ENCODE measurements around the gene HLCS.

The HLCS gene

DNA sequence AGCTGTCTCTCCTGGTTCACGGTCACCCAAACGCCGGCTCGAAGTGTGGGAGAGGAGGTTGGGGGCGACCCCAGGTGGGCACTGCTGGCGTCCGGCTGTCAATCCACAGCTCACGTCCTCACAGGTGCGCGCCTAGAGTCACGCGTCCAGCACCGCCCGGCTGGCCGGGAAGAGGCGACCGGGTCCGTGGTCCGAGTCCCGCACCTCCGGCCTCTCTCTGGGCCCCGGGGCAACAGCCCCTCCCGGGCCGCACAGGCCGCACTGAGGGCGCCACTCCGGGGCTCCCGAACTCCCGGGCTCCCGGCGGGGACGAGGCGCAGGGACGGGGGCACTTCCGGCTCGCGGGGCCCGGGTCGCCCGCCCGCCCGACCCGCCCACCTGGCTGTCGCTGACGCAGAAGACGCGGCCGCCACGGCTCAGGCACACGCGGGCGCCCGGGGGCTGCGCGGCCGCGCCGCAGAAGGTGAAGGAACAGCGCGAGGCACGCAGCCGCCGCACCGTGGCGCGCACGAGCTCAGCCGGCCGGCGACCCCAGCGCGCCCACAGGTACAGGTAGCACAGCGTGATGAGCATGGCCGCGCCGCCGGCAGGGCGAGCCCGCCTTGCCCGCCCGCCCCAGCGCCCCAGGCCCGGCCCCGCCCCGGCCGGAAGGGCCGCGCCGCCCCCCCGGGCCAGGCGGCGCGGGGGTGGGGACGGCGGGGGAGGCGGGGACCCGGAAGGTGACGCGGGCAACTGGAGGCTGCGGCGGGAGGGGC is at the start of gene HLCS (continued):
- no peak for TF ChIP-seq BCL11B (tag by site-specific recombination; IDR thresholded peaks at IDR 0.05; ENCODE audit: low read depth)
- no peak for TF ChIP-seq ZNF202 (tag by site-specific recombination; IDR thresholded peaks at IDR 0.05; ENCODE audit: borderline replicate concordance)
- 0 out of 2 replicates have a peak, but pooled peaks have one; percentile 16 for TF ChIP-seq ZNF548 (tag by site-specific recombination; IDR thresholded peaks at IDR 0.05)
- no peak for TF ChIP-seq ZNF843 (tag by site-specific recombination; IDR thresholded peaks at IDR 0.05)
- TF ChIP-seq, protein P1, sequence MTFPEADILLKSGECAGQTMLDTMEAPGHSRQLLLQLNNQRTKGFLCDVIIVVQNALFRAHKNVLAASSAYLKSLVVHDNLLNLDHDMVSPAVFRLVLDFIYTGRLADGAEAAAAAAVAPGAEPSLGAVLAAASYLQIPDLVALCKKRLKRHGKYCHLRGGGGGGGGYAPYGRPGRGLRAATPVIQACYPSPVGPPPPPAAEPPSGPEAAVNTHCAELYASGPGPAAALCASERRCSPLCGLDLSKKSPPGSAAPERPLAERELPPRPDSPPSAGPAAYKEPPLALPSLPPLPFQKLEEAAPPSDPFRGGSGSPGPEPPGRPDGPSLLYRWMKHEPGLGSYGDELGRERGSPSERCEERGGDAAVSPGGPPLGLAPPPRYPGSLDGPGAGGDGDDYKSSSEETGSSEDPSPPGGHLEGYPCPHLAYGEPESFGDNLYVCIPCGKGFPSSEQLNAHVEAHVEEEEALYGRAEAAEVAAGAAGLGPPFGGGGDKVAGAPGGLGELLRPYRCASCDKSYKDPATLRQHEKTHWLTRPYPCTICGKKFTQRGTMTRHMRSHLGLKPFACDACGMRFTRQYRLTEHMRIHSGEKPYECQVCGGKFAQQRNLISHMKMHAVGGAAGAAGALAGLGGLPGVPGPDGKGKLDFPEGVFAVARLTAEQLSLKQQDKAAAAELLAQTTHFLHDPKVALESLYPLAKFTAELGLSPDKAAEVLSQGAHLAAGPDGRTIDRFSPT (tag by site-specific recombination; IDR thresholded peaks at IDR 0.05) = no peak
- TF ChIP-seq ZNF211 (tag by site-specific recombination; IDR thresholded peaks at IDR 0.05; ENCODE audit: low read depth) = no peak
- no peak for TF ChIP-seq ZNF747 (tag by site-specific recombination; IDR thresholded peaks at IDR 0.05)
- no peak for TF ChIP-seq ZNF23 (tag by site-specific recombination; IDR thresholded peaks at IDR 0.05; ENCODE audit: borderline replicate concordance)
- TF ChIP-seq ZNF639 (tag by site-specific recombination; IDR thresholded peaks at IDR 0.05) = no peak
- TF ChIP-seq ZNF324 (tag by site-specific recombination; IDR thresholded peaks at IDR 0.05) = peak; percentile 82
- no peak for TF ChIP-seq ZNF114 (tag by site-specific recombination; IDR thresholded peaks at IDR 0.05)
- no peak for TF ChIP-seq ZSCAN18 (tag by site-specific recombination; IDR thresholded peaks at IDR 0.05)
- no peak for TF ChIP-seq ZNF555 (tag by site-specific recombination; conservative IDR thresholded peaks at IDR 0.05)
- TF ChIP-seq ZNF404 (tag by site-specific recombination; IDR thresholded peaks at IDR 0.05) = no peak
- TF ChIP-seq ZNF354C (tag by site-specific recombination; IDR thresholded peaks at IDR 0.05; ENCODE audit: borderline replicate concordance, low read depth) = no peak
- TF ChIP-seq YY2 (tag by site-specific recombination; IDR thresholded peaks at IDR 0.05) = no peak
- TF ChIP-seq MYNN (tag by site-specific recombination; IDR thresholded peaks at IDR 0.05; ENCODE audit: borderline replicate concordance) = no peak
- peak; percentile 54 for TF ChIP-seq ZFHX2 (tag by site-specific recombination; conservative IDR thresholded peaks at IDR 0.05)
- peak; percentile 77; the same call in 1 of the 2 replicates for TF ChIP-seq REPIN1 (tag by site-specific recombination; IDR thresholded peaks at IDR 0.05; ENCODE audit: low read depth)
- TF ChIP-seq ZFP69B (tag by site-specific recombination; IDR thresholded peaks at IDR 0.05) = no peak
- TF ChIP-seq ZNF473 (tag by site-specific recombination; IDR thresholded peaks at IDR 0.05) = no peak
- TF ChIP-seq ZNF514 (tag by site-specific recombination; IDR thresholded peaks at IDR 0.05) = no peak
- TF ChIP-seq, protein P2, sequence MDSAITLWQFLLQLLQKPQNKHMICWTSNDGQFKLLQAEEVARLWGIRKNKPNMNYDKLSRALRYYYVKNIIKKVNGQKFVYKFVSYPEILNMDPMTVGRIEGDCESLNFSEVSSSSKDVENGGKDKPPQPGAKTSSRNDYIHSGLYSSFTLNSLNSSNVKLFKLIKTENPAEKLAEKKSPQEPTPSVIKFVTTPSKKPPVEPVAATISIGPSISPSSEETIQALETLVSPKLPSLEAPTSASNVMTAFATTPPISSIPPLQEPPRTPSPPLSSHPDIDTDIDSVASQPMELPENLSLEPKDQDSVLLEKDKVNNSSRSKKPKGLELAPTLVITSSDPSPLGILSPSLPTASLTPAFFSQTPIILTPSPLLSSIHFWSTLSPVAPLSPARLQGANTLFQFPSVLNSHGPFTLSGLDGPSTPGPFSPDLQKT (IDR thresholded peaks at IDR 0.05; ENCODE audit: borderline replicate concordance, low read depth, low read length) = no peak
- TF ChIP-seq ZNF521 (tag by site-specific recombination; IDR thresholded peaks at IDR 0.05) = no peak
- TF ChIP-seq ZNF510 (tag by site-specific recombination; IDR thresholded peaks at IDR 0.05; ENCODE audit: insufficient replicate concordance) = no peak
- TF ChIP-seq ZXDB (tag by site-specific recombination; IDR thresholded peaks at IDR 0.05) = peak; percentile 65
- TF ChIP-seq, protein P3, sequence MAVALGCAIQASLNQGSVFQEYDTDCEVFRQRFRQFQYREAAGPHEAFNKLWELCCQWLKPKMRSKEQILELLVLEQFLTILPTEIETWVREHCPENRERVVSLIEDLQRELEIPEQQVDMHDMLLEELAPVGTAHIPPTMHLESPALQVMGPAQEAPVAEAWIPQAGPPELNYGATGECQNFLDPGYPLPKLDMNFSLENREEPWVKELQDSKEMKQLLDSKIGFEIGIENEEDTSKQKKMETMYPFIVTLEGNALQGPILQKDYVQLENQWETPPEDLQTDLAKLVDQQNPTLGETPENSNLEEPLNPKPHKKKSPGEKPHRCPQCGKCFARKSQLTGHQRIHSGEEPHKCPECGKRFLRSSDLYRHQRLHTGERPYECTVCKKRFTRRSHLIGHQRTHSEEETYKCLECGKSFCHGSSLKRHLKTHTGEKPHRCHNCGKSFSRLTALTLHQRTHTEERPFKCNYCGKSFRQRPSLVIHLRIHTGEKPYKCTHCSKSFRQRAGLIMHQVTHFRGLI (tag by site-specific recombination; IDR thresholded peaks at IDR 0.05) = no peak
- TF ChIP-seq ZNF2 (tag by site-specific recombination; IDR thresholded peaks at IDR 0.05) = no peak; the same call in 1 of the 2 replicates
- TF ChIP-seq WT1 (tag by site-specific recombination; IDR thresholded peaks at IDR 0.05) = no peak
- no peak for TF ChIP-seq ZFP37 (tag by site-specific recombination; IDR thresholded peaks at IDR 0.05)
- TF ChIP-seq, protein P4, sequence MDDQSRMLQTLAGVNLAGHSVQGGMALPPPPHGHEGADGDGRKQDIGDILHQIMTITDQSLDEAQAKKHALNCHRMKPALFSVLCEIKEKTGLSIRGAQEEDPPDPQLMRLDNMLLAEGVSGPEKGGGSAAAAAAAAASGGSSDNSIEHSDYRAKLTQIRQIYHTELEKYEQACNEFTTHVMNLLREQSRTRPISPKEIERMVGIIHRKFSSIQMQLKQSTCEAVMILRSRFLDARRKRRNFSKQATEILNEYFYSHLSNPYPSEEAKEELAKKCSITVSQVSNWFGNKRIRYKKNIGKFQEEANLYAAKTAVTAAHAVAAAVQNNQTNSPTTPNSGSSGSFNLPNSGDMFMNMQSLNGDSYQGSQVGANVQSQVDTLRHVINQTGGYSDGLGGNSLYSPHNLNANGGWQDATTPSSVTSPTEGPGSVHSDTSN (CRISPR knock-in tag; IDR thresholded peaks at IDR 0.05) = no peak
- TF ChIP-seq GLIS2 (tag by site-specific recombination; IDR thresholded peaks at IDR 0.05) = peak; percentile 87
